GM21526 (cell line): ENCODE data around the gene TXNDC12.
"Not testable (repeated sequence)": the region's sequence is repeated elsewhere in the genome, so short reads cannot be mapped to it uniquely, and the experiment has no call there.

Experiments
- ATAC-seq: cut with Tn5 transposase; IDR thresholded peaks from one replicate; pipeline ENCODE4 v1.9.1; 2021; ENCODE audit warnings: moderate library complexity; ENCODE audit not compliant: unreplicated experiment, low FRiP score

The TXNDC12 gene

DNA sequence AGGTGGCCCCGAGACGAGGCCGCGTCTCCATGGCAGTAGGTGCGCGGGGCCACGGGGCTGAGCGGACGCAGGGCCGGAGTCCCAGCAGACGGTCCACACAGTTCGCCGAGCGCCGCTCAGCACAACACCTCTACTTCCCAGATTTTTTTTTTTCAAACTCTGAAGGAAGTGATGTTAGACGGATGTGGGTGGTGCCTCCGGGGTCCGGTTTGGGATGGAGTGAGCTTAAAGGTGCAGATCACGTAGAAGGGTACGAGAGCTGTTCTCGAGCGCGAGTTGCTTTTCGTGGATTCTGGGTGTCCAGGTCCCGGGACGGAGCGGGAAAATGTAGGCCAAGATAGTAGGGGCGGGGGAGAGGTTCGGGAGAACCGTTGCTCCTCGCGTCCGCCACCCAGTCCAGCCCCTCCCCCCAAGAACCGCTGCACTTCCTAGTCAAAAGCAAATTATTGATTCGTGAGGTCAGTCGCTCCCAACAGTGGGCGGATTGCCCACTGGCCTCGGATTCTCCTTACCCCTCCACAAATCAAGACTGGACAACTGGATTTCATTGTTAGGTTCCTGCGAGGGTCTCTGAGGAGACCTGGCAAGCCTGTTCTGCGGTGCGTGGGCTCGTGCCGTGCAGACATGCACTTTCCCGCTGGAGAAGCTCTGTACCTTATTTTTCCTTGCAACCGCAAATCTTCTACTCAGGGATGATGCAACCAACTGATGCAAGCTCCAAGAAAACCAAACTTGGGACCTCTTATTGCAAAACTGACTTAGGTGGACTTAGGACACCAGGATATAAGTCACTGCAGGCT lies at the start of gene TXNDC12:
Gene TXNDC12, minus strand, starts transcription at position 126 of the 800 bp plus-strand sequence. Its CDS starts 95 bp downstream, at position 31.
- no peak for ATAC-seq

DNA sequence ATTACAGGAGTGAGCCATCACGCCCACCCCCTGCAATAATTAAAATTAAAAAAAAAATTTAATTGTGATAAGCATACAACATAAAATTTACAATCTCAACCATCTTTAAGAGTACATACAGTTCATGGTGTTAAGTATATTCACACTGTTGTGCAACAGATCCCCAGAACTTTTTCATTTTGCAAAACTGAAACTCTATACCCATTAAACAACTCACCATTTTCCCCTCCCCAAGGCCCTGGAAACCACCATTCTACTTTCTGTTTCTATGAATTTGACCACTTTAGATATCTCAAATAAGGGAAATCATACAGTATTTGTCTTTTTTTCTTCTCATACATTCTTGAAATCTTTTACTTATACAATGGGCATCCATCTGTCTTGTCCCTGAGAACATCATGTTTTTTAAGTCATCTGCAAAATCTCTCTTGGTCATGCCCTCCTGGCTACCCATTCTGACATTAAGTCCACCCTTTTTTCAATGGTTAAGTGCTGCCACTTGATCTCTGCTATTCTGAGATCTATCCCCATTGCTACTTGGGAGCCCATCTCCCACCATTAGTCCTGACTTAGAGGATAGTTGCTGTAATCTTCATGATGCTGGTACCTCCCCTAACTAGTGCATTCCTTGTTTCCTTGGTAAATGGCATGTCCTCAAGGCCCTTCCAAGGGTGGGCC lies 47.5 kb upstream of the TXNDC12 start:
- ATAC-seq, result no peak

DNA sequence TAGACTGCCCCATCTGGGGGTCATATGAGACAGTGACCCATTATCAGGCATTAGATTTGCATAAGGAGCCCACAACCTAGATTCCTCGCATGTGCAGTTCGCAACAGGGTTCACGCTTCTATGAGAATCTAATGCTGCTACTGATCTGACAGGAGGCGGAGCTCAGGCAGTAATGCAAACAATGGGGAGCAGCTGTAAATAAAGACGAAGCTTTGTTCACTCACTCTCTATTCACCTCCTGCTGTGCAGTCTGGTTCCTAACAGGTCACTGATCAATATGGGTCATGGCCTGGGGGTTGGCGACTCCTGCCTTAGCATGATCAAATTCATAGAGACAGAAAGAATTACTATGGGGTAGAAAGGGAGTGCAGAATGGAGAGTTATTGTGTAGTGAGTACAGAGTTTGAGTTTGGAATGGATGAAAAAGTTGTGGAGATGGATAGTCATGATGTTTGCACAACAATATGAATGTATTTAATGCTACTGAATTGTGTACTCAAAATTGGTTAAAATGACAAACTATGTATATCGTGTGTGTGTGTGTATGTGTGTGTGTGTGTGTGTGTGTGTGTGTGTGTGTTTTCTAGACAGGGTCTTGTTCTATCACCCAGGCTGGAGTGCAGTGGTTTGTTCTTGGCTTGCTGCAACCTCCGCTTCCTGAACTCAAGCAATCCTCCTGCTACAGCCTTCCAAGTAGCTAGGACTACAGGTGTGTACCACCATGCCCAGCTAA lies 43.3 kb upstream of the TXNDC12 start:
- ATAC-seq, result no peak

GRCh38 chr1:52096216-52096615 lies 41.2 kb upstream of the TXNDC12 start:
- no peak for ATAC-seq

DNA sequence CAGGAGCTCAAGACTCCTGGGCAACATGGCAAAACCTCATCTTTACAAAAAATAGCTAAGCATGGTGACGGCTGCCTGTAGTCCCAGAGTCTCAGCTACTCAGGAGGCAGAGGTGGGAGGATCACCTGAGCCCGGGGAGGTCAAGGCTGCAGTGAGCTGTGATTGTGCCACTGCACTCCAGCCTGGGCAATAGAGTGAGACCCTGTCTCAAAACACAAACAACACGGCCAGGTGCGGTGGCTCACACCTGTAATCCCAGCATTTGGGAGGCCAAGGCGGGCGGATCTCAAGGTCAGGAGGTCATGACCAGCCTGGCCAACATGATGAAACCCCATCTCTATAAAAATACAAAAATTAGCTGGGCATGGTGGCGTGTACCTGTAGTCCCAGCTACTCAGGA lies 39.3 kb upstream of the TXNDC12 start:
- not testable (repeated sequence) for ATAC-seq

DNA sequence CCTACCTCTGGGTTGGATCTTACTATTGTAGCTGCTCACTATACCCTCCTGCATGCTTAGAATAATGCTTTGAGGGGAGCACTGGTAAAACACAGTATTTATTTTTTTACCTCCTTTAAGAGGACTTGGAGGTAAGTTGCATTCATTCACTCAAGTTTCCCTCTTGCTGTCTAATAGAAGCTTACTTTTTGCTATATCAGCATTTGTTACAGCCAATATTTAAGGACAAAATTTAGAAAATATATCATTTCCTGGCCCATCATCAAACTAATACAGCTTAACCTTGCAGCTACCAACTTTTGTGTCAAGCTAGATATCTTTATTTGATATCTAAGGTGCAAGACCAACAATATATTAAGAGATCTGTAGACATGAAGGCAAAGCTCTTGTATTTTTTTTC lies 32.9 kb upstream of the TXNDC12 start:
- ATAC-seq, result not testable (repeated sequence)

- ATAC-seq, result no peak
These were observed 25.0 kb upstream of the TXNDC12 start for GRCh38 chr1:52080014-52080415.

- ATAC-seq, result not testable (repeated sequence)
These were observed 22.3 kb upstream of the TXNDC12 start for GRCh38 chr1:52077277-52077676.

DNA sequence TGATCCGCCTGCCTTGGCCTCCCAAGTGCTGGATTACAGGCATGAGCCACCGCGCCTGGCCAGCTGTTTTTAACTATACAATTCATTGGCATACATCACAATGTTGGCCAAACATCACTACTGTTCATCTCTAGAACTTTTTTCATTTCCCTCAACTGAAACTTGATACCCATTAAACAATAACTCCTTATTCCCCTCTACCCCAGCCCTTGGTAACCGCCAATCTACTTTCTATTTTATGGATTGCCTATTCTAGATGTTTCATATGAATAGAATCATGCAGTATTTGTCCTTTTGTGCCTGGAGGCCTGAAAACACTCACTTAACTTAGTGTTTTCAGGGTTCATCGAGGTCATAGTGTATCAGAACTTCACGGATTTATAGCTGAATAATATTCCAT lies 17.3 kb upstream of the TXNDC12 start:
- no peak for ATAC-seq

DNA sequence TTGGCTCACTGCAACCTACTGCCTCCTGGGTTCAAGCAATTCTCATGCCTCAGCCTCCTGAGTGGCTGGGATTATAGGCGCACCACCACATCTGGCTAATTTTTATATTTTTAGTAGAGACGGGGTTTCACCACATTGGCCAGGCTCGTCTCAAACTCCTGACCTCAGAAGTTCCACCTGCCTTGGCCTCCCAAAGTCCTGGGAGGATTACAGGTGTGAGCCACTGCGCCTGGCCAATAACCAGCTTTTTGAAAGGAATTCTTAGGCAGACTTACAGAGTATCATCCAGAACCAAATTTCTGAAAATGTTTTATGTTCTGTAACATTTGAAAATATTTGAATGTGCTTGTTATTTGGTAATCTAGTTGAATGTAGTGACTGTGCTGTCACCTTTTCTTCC lies 15.7 kb upstream of the TXNDC12 start:
- ATAC-seq, result no peak

GRCh38 chr1:52063192-52063591 lies 8.2 kb upstream of the TXNDC12 start:
- no peak for ATAC-seq

- ATAC-seq, result no peak
These were observed 5.8 kb upstream of the TXNDC12 start for GRCh38 chr1:52060822-52061221.

- ATAC-seq, result no peak
These were observed 4.9 kb upstream of the TXNDC12 start for GRCh38 chr1:52059888-52060287.

- no peak for ATAC-seq
These were observed 4.3 kb upstream of the TXNDC12 start for GRCh38 chr1:52059321-52059720.

DNA sequence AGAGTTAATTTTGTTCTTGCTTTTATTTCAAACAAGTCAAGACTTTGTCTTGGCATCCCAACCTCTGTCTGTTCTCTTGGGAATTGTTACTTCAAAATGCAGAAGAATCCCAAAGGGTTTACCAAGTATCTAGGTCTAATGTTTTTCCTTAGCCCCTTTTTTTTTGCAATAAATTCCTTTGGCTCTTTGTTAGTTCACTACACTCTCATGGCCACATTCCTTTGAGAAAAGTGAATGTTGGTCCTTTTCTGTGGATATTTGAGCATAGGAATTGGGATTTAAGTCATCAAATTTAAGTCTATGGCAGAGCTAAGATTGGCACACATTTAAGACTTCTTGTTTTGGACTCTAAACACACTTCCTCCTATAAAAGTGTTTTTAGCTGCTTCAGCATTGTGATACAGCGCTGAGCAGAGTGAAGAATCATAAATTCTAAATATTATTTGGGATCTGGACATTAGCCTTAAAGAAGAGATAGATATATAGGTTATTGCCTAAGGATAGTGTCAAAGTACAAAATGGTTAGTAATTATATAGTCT lies 3.0 kb upstream of the TXNDC12 start:
- ATAC-seq, result no peak

DNA sequence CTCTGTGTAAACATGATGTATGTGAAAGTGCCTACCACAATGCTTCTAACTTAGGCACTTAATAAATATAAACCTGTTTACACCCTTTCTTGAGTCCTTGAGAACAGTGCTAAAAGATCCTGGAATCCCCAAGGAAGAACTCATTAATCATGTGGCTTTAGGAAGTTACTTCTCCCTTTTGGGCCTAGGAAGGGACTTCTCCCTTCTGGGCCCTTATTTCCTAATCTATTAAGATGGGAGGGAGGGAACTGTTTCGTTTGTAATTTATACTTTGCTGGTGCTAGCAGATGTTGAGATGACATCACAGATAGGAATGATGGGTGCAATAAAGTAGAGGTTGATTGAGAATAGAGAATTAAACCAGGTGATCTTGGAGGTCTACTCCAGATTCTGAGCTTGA lies 2.3 kb upstream of the TXNDC12 start:
- ATAC-seq, result no peak

GRCh38 chr1:52056937-52057231 lies 1.9 kb upstream of the TXNDC12 start:
- ATAC-seq, result no peak

DNA sequence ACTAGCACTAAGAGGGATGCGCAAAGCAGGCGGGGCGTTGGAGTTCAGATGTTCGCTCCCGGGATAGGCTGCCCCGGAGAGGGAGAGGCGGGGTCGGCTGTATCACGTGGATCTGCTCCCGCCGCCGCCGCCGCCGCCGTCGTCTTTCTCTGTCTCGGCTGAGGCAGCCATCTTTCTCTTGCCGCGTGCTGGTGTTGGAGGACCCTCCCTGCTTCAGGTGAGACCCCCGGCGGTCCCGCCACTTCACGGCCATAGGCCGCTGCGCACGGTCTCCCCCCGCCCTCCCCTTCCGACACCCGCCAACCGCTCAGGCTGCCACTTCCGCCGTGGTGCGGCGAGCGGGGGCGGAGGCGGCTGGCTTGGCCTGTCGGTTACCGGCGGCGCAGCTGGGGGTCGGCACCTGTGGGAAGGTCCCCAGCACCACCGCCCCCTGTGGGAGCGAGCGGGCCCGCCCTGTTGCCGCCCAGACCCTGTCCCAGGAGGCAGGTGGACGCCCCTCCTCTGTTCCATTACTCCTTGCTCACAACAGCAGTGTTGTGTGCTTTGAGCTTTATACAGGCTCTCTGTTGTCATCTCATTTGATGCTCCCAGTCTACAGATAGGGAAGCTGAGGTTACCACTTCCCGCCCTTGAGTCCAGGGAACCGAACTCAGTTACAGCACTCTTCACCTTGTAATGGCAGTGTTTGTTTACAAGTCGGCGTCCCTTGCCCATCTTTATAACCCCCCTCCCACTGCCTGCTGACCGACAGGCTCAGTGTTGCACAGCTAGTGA lies 1.4 kb upstream of the TXNDC12 start, which contains the start of gene BTF3L4:
Gene BTF3L4, plus strand, starts transcription at position 133 of the 774 bp plus-strand sequence. CDS start 3,553 bp downstream, outside the sequence.
- ATAC-seq, result peak; percentile 77

DNA sequence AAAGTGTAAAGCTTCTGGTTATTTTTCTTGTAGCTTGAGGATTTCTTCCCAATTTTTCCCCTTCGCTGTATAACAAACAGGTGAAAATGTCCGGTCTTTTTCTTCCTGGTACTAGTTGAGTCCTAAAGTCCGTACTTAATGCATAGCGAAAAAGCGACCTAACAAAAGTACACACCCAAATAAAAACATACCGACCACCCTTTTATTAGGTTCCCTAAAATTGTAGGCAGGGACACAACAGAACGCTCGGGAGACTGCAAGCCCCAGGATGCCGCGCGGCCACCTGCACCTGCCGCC lies 823 bp upstream of the TXNDC12 start:
- ATAC-seq, result no peak

DNA sequence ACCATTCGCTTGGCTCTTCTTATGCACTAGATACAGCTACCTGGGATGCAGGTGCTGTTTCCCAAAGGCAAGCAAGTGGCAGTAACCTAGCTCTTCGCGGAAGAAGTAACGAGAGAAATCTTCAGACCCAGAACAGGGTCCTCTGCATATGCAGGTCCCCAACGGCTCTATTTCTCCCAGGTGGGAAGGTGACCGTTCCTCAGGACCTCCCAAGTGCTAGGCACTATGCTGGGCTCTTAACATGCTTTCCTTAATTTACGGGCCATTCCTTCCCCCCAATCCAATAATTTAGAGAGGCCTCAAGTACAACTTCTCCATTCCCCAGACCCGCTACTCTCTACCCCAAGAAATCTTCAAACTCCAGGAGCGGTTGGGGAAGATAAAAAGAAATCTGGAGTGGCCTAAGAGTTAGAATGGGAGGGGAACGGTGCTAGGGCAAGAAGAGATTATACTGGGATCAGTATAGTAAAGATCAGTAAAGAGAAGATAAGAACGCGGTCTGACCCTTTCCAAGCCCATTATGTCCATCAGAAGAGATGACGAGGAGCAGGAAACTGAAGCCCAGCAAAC lies 410 bp downstream of the TXNDC12 start:
- ATAC-seq, result no peak
